ENCODE measurements around the gene SMIM13. TPM values are rescaled to one million over a fixed set of nuclear protein-coding genes. Genes with fewer than 3 reads are reported as not detected.

SMIM13 gene
- total and polyA plus RNA-seq, 12 donors, result 3.0 to 14.6 (median 11.5) TPM

GRCh38 chr6:11168091-11168635, 74.5 kb downstream of the SMIM13 start:
- peak overlapping the region in 1 of 10 donors; percentile 25 for H3K27ac ChIP-seq
- no peaks in the 10 kb centered on the region for H3K9me3 ChIP-seq
- WGBS, 2 donors, result 53 to 56% methylated on average over 7 of the region's 7 CpGs
- H3K27me3 ChIP-seq, result no peaks in the 10 kb centered on the region
- ATAC-seq (no peak), DNase-seq (no peak)
- no peak overlapping the region for H3K4me3 ChIP-seq
- intact Hi-C loops (cut with DNase I), result no loop called here
- H3K36me3 ChIP-seq, result no peaks in the 10 kb centered on the region
- peaks cover 0 to 27% (median 9%) of the 10 kb centered on the region in 9 donors for H3K4me1 ChIP-seq
- TF ChIP-seq, protein P1, sequence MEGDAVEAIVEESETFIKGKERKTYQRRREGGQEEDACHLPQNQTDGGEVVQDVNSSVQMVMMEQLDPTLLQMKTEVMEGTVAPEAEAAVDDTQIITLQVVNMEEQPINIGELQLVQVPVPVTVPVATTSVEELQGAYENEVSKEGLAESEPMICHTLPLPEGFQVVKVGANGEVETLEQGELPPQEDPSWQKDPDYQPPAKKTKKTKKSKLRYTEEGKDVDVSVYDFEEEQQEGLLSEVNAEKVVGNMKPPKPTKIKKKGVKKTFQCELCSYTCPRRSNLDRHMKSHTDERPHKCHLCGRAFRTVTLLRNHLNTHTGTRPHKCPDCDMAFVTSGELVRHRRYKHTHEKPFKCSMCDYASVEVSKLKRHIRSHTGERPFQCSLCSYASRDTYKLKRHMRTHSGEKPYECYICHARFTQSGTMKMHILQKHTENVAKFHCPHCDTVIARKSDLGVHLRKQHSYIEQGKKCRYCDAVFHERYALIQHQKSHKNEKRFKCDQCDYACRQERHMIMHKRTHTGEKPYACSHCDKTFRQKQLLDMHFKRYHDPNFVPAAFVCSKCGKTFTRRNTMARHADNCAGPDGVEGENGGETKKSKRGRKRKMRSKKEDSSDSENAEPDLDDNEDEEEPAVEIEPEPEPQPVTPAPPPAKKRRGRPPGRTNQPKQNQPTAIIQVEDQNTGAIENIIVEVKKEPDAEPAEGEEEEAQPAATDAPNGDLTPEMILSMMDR (IDR thresholded peaks at IDR 0.05), result no peak

DNA sequence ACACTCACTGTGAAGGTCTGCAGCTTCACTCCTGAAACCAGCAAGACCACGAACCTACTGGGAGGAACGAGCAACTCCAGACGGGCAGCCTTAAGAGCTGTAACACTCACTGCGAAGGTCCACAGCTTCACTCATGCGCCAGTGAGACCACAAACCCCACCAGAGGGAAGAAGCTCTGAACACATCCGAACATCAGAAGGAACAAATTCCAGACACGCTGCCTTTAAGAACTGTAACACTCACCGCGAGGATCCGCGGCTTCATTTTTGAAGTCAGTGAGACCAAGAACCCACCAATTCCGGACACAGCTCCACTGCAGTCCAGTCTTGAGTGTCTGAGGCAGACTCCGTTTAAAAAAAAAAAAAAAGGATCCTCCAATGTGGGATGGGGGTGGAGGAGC, 78.3 kb downstream of the SMIM13 start:
- 95 to 98% methylated on average over 13 of the region's 13 CpGs for WGBS, 2 donors
- intact Hi-C loops (cut with DNase I), result loop anchor here in 8 of 10 donors (1.0 to 10.0 kb wide), 8 partner anchors 60 to 325 kb away; partner anchors contain the start of gene NEDD9 (in 4 of the 8)
- no peak for DNase-seq

GRCh38 chr6:11172501-11173327, 79.1 kb downstream of the SMIM13 start:
- intact Hi-C loops (cut with DNase I), result loop anchor here in 8 of 10 donors (1.0 to 10.0 kb wide), 8 partner anchors 60 to 324 kb away; partner anchors contain the start of gene NEDD9 (in 4 of the 8)
- 26% methylated on average over 17 of the region's 17 CpGs for WGBS, 2 donors
- peak overlapping the region in 1 of 10 donors; percentile 19 for H3K4me3 ChIP-seq
- peaks cover 0 to 27% (median 9%) of the 10 kb centered on the region in 9 donors for H3K4me1 ChIP-seq
- peak overlapping the region in 1 of 10 donors; percentile 13 for H3K27ac ChIP-seq
- DNase-seq, result peak; percentile 65 to 73
- ATAC-seq, result peak in 7 of 8 donors; percentile 44 to 85 (median 67)
- TF ChIP-seq, protein P1 (IDR thresholded peaks at IDR 0.05), result peak; percentile 73 to 92 (median 86)
- H3K9me3 ChIP-seq, result no peaks in the 10 kb centered on the region
- H3K36me3 ChIP-seq, result no peaks in the 10 kb centered on the region
- no peaks in the 10 kb centered on the region for H3K27me3 ChIP-seq

More for the DNA sequence above, 78.3 kb downstream of the SMIM13 start:
- no peak overlapping the region for H3K27ac ChIP-seq
- H3K36me3 ChIP-seq, result no peaks in the 10 kb centered on the region
- no peak for ATAC-seq
- H3K4me1 ChIP-seq, result peaks cover 0 to 27% (median 9%) of the 10 kb centered on the region in 9 donors
- TF ChIP-seq, protein P1 (IDR thresholded peaks at IDR 0.05), result no peak
- no peaks in the 10 kb centered on the region for H3K27me3 ChIP-seq
- no peak overlapping the region for H3K4me3 ChIP-seq
- no peaks in the 10 kb centered on the region for H3K9me3 ChIP-seq

DNA sequence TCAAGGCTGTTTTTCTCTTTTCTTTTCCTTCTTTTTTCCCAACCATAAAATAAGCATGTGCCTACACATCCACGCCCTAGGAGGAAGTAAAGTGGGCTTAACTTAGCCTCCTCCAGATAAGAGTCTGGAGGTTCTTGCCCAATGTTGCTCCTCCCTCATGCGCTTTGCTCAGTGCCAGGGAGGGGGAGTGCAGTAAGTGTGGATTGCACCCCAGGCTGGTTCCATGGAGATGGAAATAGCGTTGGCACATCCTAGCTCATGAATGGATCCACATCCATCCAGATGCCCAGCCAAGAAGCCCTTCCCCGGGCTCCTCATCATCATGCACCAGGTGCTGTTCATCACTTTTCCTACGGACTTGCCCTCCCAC, 80.6 kb downstream of the SMIM13 start:
- DNase-seq, result no peak
- intact Hi-C loops (cut with DNase I), result loop anchor here in 7 of 10 donors (5.0 to 10.0 kb wide), 6 partner anchors 58 to 321 kb away; partner anchors contain the start of gene NEDD9 (in 4 of the 7)
- 94 to 99% methylated on average over 5 of the region's 5 CpGs for WGBS, 2 donors

More for the DNA sequence above, 80.6 kb downstream of the SMIM13 start:
- peaks cover 0 to 5% (median 0%) of the 10 kb centered on the region in 11 donors for H3K9me3 ChIP-seq
- H3K27ac ChIP-seq, result no peak overlapping the region
- ATAC-seq, result no peak
- H3K4me3 ChIP-seq, result no peak overlapping the region
- H3K27me3 ChIP-seq, result no peaks in the 10 kb centered on the region
- H3K36me3 ChIP-seq, result no peaks in the 10 kb centered on the region
- peaks cover 0 to 13% (median 6%) of the 10 kb centered on the region in 9 donors for H3K4me1 ChIP-seq
- TF ChIP-seq, protein P1 (IDR thresholded peaks at IDR 0.05), result no peak

Data from heart right ventricle (tissue), 16 donors.